GM19455 (cell line): ENCODE results near the gene SLC22A3.
"Not testable (repeated sequence)": the region's sequence is repeated elsewhere in the genome, so short reads cannot be mapped to it uniquely, and the experiment has no call there.

Source experiments
- ATAC-seq: cut with Tn5 transposase; IDR thresholded peaks from one replicate; pipeline ENCODE4 v1.9.1; 2021; ENCODE audit not compliant: unreplicated experiment

The SLC22A3 gene, protein sequence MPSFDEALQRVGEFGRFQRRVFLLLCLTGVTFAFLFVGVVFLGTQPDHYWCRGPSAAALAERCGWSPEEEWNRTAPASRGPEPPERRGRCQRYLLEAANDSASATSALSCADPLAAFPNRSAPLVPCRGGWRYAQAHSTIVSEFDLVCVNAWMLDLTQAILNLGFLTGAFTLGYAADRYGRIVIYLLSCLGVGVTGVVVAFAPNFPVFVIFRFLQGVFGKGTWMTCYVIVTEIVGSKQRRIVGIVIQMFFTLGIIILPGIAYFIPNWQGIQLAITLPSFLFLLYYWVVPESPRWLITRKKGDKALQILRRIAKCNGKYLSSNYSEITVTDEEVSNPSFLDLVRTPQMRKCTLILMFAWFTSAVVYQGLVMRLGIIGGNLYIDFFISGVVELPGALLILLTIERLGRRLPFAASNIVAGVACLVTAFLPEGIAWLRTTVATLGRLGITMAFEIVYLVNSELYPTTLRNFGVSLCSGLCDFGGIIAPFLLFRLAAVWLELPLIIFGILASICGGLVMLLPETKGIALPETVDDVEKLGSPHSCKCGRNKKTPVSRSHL

DNA sequence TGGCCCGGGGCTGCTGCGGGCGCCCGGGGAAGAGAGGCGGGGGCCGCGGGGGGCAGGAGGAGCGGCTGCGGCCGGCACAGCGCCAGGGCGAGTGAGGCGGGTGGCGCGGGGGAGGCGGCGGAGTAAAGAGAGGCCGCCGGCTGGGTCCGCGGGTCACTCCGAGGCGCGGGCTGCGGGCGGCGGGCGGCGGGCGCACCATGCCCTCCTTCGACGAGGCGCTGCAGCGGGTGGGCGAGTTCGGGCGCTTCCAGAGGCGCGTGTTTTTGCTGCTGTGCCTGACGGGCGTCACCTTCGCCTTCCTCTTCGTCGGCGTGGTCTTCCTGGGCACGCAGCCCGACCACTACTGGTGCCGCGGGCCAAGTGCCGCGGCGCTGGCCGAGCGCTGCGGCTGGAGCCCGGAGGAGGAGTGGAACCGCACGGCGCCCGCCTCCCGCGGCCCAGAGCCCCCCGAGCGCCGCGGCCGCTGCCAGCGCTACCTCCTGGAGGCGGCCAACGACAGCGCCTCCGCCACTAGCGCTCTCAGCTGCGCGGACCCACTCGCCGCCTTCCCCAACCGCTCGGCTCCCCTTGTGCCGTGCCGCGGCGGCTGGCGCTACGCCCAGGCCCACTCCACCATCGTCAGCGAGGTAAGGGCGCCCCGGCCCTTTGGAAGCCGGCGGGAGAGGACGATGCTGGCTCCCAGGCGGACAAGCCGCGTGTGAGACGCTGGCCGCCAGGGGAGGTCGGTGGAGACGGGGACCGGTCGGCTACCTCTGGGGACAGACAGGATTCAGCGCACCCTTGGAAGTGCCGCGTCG lies at the start of gene SLC22A3:
Gene SLC22A3, plus strand, starts transcription at position 156 of the 797 bp plus-strand sequence. Its CDS starts 42 bp downstream, at position 198.
- ATAC-seq, result no peak

DNA sequence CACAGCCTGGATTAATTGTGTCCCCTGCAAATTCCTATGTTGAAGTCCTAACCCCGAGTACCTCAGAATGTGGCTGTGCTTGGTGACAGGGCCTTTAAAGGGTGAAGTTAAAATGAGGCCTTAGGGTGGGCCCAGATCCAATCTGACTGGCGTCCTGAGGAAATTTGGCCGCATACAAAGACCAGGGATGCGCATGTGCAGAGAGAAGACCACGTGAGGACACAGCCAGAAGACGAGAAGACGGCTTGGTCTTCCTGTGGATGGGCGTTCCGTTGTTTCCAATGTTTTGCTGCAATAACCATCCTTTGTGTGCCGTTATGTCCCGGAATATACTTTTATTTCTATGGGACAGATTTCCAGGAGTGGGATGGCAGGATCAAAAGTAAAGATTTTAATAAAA lies 48.6 kb upstream of the SLC22A3 start:
- ATAC-seq, result no peak

DNA sequence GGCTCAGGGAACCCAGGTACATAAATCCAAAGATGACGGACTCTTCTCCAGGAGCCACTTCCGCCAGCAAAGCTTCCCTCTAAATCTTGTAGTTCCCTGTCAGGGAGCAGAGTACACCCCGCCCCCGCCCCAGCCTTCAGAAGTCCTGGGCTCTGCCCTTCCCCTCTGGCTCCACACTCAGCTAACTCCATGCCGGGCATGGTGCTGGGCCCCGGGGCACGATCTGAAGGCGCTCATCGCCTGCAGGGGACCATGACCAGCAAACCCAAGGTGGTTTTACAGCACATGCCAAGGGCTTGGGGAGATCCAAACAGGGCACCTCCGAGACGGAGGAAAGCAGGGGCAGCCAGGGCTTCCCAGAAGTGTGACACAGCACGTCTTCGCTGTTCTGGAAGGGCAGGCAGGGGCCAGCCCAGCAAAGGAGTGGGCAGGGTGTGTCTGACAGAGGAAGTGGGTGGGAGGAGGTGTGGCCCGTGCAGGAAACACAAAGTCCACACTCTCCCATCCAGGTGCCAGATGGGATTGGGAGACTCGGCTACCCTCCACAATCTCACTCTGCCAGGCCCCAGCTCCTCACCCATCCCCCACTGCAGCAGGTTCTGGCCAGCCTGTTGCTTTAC lies 48.0 kb upstream of the SLC22A3 start:
- no peak for ATAC-seq

DNA sequence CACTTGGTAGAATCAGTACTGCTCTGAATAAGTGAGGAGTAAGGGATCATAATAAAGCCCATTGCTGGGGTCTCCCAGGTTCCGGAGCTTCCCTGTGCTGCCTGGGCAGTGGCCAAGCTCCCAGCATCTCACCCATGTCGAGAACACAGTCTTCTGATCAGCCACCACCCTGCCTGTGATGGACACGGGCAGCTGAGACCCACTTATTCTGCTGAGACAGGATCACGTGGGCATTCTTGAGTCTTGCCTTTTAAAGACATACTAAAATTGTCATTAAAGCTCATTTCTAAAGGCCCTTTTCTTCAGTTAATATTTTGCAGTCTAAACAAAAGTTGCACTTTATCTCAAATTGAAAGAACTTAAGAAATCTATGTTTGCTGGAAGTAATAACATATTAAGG lies 46.8 kb upstream of the SLC22A3 start:
- ATAC-seq, result no peak

DNA sequence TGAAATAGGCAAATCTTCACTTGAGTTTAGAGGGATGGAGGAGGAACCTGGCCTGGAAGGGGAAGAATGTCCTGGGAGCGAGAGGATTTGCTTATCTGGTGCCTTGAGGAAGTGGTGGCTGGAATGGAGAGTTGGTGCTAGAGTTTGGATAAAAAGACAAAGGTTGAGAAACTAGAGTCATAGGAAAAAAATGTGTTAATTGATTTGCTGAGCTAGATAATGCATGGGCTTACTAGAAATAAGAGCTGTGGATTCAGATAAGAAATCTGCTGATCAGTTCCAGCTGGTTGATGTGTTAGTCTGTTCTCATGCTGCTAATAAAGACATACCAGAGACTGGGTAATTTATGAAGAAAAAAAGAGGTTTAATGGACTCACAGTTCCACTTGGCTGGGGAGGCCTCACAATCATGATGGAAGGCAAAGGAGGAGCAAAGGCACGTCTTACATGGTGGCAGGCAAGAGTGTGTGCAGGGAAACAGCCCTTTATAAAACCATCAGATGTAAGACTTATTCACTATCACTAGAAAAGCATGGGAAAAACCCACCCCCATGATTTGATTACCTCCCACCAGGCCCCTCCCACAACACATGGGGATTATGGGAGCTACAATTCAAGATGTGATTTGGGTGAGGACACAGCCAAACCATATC lies 45.6 kb upstream of the SLC22A3 start:
- ATAC-seq, result not testable (repeated sequence)

DNA sequence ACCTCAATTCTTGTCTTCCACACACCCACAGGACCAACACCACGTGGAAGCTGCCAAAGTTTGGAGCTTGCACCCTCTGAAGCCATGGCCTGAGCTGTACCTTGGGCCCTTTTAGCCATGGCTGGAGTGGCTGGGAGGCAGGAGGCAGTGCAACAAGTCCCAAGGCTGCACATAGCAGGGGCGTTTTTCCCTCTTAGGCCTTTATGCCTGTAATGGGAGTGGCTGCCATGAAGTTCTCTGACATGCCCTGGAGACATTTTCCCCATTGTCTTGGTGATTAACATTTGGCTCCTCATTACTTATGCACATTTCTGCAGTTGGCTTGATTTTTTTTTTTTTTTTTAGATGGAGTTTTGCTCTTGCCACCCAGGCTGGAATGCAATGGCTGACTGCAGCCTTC lies 44.4 kb upstream of the SLC22A3 start:
- ATAC-seq, result no peak

DNA sequence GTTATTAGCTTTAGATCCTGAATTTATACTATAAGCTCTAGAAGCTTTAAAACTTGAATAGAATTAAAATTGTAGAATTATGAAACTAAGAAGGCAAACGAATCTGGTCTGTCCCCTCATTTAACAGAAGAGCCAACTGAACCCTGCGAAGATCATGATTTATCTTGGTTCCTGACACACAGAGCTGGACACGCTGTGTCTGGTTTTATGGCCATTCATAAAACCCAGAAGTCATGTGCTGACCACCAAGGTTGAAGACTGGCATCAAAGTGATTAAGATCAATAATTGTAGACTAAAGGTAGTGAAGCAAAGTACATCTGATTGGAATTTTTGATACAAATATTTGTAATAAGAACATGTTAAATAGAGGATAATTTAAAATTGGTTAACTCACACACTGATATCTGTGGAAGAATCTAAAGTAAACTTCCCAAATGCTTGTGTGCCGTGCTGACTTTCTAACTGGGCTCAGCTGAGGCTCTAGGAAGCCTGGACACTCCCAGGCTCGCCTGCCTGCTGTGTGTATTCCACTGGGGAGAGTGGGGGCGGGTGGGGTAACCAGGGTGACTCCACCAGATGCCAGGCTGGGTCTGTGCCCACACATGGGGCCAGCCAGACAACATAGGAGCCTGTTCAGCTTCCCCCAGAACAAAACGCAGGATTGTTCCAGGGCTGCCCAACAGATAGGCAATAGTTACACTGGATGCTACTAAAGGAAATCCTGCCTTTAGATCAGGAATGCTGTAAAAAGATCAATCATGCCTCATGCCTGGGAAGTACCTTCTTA lies 42.1 kb upstream of the SLC22A3 start:
- ATAC-seq, result no peak

DNA sequence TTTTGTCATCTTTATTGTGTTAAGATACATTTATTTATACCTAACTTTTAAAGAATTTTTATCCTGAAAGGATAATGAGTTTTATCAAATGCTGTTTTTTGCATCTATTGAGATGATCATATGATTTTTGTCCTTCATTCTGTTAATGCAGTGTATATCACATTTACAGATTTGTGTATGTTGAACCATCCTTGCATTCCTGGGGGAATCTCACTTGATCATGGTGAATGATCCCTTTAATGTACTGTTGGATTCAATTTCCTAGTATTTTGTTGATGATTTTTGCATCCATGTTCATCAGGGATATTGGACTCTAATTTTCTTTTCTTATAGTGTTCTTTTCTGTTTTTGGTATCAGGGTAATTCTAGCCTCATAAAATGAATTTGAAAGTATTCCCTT lies 38.5 kb upstream of the SLC22A3 start:
- ATAC-seq, result no peak

DNA sequence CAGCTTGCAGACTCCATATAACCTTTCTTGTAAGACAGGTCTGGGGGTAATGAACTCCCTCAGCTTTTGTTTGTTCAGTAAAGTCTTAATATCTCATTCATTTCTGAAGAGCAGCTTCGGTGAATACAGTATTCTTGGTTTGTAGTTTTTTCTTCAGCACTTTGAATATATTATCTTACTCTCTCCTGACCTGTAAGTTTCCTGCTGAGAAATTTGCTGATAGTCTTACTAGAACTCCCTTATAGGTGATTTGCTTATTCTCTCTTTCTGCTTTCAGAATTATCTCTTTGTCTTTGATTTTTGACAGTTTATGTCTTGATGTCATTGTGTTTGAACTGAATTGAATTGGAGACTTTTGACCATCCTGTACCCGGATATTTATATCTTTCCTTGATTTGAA lies 35.3 kb upstream of the SLC22A3 start:
- no peak for ATAC-seq

DNA sequence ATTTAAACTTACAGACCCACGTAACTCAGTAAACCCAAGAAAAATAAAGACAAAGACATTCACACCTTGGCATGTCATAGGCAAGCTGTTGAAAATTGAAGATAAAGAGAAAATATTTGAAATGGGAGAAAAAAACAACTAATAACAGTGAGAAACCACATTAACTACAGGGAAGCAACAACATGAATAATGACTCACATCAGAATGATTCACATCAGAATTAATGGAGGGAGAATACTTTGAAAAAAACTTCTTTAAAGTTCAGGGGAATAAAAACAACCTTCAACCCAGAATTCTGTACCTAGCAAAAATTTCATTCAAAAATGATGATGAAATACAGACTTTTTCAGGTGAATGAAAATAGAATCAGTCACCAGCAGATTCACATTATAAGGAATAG lies 32.9 kb upstream of the SLC22A3 start:
- ATAC-seq, result no peak

DNA sequence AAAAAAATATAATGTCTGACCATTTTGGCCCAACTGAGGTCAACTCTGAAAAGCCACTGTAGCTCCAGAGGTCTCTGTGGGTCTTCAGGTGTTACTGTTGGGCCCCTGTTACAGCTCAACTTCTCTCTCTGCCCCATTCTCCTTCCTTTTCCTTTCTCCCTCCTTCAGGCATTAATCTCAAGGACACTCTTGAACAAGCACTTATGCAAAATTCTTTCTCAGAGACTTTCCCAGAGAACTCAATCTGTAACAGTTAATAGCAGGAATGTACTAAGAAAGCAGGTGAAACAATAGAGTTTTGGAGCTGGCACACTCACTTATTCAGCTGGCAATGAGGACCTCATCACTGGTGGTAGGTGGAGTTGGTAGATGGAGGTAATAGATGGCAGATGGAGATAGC lies 31.9 kb upstream of the SLC22A3 start:
- no peak for ATAC-seq

DNA sequence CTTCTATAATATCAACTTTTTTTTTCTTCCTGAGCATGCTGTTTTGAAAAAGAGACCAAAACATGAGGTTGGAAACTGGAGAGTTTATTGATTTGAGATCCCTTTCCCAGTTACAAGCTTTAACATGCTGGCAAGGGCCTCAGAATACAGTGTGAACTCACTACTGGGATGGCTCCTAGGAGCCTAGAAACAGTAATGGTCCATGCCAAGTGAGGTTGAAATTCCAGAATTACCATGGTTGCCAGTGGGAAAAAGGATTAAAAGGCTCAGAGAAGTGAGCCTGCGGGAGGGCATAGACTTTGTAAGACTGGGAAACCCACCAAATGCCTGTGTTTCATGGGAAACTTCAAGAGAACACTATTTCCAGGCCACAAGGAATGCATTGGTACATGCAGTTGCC lies 28.9 kb upstream of the SLC22A3 start:
- no peak for ATAC-seq

DNA sequence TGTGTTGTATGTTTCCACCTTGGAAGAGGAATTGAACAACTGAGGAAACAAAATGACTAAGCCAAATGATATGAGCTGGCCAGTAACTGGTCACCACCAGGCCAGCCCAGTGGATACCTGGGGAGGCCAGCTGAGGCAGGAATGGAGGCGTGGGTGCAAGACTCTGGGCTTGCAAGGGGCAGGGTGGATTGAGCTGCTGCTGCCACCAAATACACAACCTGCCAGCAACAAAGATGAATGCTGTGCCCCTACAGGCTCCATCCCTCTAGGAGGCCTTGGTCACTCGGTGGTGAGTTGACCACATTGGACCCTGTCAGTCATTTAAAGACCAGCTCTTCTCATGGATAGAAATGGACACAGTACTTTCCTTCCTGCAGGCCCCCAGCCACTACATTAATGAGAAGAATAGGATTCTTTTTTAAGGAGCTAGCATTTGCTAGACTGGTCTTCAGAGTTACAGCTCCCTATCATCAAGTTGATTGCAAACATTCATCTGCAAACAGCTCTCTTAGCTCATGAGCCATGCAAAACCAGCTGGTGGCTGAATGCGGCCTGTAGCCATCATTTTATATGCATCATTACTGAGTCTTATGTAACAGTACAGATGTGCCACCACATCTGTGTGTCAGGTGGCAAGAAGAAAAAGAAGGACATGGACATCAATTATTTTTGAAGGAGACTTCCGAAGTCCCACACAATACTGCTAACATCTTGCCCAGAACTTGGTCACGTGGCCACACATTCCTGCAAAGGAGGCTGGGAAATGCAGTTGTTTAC lies 26.3 kb upstream of the SLC22A3 start:
- ATAC-seq, result no peak

DNA sequence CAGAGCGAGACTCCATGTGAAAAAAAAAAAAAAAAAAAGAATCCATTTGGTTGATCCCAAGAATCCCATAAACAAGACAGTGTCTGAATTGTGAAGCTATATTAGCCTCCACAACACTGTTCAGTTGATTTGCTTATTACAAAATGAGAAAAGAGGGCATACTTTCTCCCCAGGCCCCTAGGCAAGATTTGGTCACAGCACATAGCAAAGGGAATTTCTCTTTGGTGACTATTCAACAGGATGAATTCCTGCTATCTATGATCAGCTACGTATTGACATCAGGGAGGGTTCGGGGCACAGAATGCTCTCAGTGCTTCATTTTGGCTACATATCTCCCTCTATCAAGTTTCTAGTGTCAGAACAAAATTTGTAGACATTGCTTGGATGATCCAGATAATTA lies 20.2 kb upstream of the SLC22A3 start:
- ATAC-seq, result no peak

DNA sequence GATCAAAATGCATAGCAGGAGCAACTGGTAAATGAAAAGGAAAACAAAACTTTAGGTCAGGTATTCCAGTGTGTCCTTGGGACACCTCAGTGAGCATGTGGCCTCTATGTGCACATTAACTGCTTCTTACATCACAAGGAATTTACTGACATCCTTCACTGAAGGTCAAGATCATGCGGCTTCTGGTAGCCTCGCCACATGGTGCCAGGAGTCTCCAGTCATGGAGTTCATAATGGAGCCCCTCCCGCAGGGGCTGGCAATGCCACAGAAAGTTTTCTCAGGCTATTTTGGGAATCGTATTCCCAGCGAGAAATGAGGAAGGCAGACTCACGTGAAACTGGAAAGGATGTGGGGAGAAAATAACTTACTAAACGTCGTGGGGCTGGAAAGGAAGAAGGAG lies 19.7 kb upstream of the SLC22A3 start:
- no peak for ATAC-seq

DNA sequence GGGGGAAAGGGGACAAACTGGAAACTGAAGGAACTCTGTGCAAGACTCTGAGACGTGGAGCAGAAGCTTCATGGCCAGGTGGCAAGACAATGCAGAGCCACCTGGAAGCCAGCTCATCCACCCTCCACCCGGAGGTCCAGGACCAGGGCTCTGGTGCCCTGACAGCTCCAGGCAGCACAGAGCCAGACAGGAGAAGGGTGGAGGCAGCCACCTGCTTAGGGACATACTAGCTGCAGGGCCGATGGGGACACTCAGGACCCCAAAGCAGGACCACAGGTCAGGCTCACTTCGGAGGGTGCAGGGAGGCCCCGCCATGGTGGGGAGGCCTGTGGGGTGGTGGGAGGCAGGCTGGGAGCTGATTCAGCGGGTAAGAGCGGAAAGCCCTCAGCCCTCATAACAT lies 19.0 kb upstream of the SLC22A3 start:
- no peak for ATAC-seq

DNA sequence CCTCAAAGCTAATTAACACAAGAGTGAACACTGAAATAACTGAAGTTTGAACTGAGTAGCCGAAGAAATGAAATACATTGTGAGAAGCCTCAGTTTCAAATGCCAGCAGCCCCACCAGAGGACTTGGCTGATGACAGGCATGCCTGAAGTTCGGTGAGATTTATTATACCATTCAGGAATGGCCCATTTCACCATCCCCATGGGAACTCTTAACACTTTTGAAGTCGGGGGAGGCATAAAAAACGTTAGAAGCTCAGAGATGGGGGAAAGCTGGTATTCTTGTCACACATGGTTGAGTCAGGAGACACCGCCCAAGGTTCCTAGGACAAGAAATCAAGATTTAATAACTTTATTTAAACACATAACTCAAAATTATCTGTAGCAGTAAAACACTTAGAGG lies 17.6 kb upstream of the SLC22A3 start:
- ATAC-seq, result no peak

DNA sequence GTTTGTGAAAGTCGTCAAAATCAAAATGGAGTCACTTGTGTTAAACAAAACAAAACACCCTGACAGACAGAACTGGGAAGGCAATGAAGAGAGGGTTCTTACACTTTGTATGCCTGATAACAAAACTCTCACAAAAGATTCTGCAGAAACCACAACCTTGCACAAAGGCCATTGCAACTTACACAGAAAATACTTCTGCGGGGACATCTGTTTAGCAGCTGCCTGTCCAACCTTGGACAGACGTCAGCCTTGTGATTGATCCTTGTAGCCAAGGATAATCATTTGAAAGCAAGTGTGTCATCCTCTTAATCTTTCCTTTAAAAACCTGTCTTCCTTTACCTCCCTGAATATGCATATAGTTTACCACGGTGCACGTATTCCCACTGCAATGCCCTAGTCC lies 17.0 kb upstream of the SLC22A3 start:
- no peak for ATAC-seq

DNA sequence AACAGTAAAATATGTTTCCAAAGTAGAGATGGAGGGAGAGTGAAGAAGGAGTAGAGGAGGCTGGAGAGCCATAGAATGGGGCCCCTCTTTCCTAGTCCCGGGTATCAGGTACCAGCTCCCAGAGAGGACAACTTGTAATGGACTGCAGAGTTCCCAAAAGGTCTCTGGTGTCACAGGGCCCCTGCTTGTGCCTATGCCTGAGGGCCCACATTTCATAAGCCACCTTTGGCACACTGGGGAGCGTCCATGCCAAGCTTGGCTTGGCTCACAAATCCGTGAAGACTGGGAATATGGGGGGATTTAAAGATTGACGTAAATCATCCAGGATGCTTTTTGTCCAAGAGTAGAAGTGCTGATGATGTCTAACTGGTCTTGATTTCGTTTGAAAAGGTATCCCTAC lies 16.4 kb upstream of the SLC22A3 start:
- ATAC-seq, result no peak

DNA sequence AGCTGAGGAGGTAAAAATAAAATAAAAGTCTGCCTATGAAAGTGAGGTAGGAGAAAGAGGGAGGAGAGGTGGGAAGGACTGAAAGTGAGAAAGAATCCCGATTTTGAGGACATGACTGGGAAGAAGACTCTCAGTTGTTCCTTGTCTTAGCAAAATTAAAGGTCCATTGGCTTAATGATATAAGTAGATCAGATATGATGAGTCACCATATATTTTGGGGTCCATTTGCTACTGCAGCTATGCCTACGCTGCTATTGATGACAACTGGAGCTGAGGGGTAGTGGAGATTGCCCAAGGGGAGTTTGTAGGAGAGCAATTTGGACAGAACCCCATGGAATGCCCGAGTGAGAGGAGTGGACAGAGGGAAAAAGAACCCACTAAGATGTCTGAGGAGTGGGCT lies 15.1 kb upstream of the SLC22A3 start:
- no peak for ATAC-seq
